ENCODE data around the gene UBE3B.

GRCh38 chr12:109551108-109551507, 73.7 kb downstream of the UBE3B start:
- TF ChIP-seq CTCF (IDR thresholded peaks at IDR 0.05) = no peak
- no peak for TF ChIP-seq POLR2A (IDR thresholded peaks at IDR 0.05)
